GM12878 (cell line): ENCODE data around the gene KCNK13. TPM values are rescaled to one million over a fixed set of nuclear protein-coding genes. Genes with fewer than 3 reads are reported as not detected.

Experiments
- ATAC-seq: fragments of 200-7000 bp; cut with Tn5 transposase; 3 replicates; pipeline ENCODE4 v1.9.1; 2020; ENCODE audit warnings: mild to moderate bottlenecking, moderate library complexity
- BruUV-seq: library from RNA; stranded (reverse); fragments of 400-500 nt; replicated peaks from 2 replicates; lab custom pipeline; 2021; lab: Mats Ljungman, UMichigan
- CTCF ChIA-PET: fragments of 300-600 bp; sonication (Branson Sonifier 250); formaldehyde crosslinking; extraction: SDS; loops from one replicate; lab custom pipeline; 2021; ENCODE audit warnings: inconsistent platforms; lab: Yijun Ruan, JAX
- POLR2A ChIA-PET: fragments of 350-600 bp; formaldehyde crosslinking; extraction: SDS; loops from one replicate; lab custom pipeline; 2021; ENCODE audit warnings: inconsistent platforms; lab: Charles Lee
- RAD21 ChIA-PET: fragments of 300-600 bp; sonication (Branson Sonifier 250); formaldehyde crosslinking; loops from one replicate; lab custom pipeline; 2023; ENCODE audit warnings: antibody characterized with exemption; ENCODE audit not compliant: unreplicated experiment; lab: Charles Lee
- SMC1A ChIA-PET: fragments of 300-600 bp; sonication (Branson Sonifier 250); formaldehyde crosslinking; loops from one replicate; lab custom pipeline; 2023; ENCODE audit not compliant: unreplicated experiment, uncharacterized antibody; lab: Charles Lee
- DNase-seq: peaks from one replicate; pipeline ENCODE4 v3.0.0-alpha.2; 2011; ENCODE audit warnings: low read depth, low spot score
- FAIRE-seq: peaks from 3 replicates; lab custom pipeline; 2011; peaks lifted over from hg19 to GRCh38; lab: Jason Lieb, UNC
- H2AFZ ChIP-seq: 2 replicates; pipeline ENCODE4 v1.6.0; 2011; ENCODE audit warnings: low read depth, low read length, control low read depth; ENCODE audit not compliant: control insufficient read depth
- H3K27ac ChIP-seq: 2 replicates; pipeline ENCODE4 v1.5.1; 2011; ENCODE audit warnings: control low read depth; ENCODE audit not compliant: control insufficient read depth, insufficient read depth
- H3K27me3 ChIP-seq, 2 experiments: replicated peaks in 1 of 2; 2 replicates each; pipeline versions ENCODE4 v1.6.0 to v1.6.1; 2011; ENCODE audit warnings: low read length in 1 of 2; ENCODE audit not compliant: control insufficient read depth in 2 of 2, insufficient read depth in 2 of 2
- H3K36me3 ChIP-seq, 2 experiments: 2 replicates each; pipeline ENCODE4 v1.5.1; 2011; ENCODE audit warnings: low read length in 1 of 2; ENCODE audit not compliant: control insufficient read depth in 2 of 2, insufficient read depth in 2 of 2
- H3K4me1 ChIP-seq: 2 replicates; pipeline ENCODE4 v1.6.1; 2011; ENCODE audit warnings: mild to moderate bottlenecking, low read length, moderate library complexity, mixed read lengths; ENCODE audit not compliant: control insufficient read depth, insufficient read depth
- H3K4me2 ChIP-seq: 2 replicates; pipeline ENCODE4 v1.6.0; 2011; ENCODE audit warnings: control low read depth; ENCODE audit not compliant: control insufficient read depth, insufficient read depth
- H3K4me3 ChIP-seq: fragments of 200-600 bp; sonication (generic); 2 replicates; pipeline ENCODE4 v1.5.1; 2016
- H3K79me2 ChIP-seq: 2 replicates; pipeline ENCODE4 v1.6.0; 2011; ENCODE audit warnings: low read length; ENCODE audit not compliant: control insufficient read depth, insufficient read depth
- H3K9ac ChIP-seq: 2 replicates; pipeline ENCODE4 v1.8.0; 2011; ENCODE audit warnings: low read length, control low read depth, mixed read lengths; ENCODE audit not compliant: control insufficient read depth, insufficient read depth
- H3K9me3 ChIP-seq: replicated peaks from 3 replicates; pipeline ENCODE4 v1.5.1; 2011; ENCODE audit warnings: mild to moderate bottlenecking, low read length; ENCODE audit not compliant: control insufficient read depth, insufficient read depth
- H4K20me1 ChIP-seq: 2 replicates; pipeline ENCODE4 v1.6.0; 2011; ENCODE audit not compliant: control insufficient read depth, insufficient read depth
- BHLHE40 ChIP-seq, 2 experiments: fragments of 450-650 bp in 1 of 2; IDR thresholded peaks; 2 replicates each; pipeline ENCODE4 v1.6.1; 2011 to 2017; ENCODE audit warnings: low read depth in 2 of 2, borderline replicate concordance in 1 of 2, improper control_type of control experiment in 1 of 2, low read length in 1 of 2, mild to moderate bottlenecking in 1 of 2
- FOXK2 ChIP-seq: fragments of 450-650 bp; IDR thresholded peaks from 2 replicates; pipeline ENCODE4 v1.6.1; 2017; ENCODE audit warnings: mild to moderate bottlenecking, moderate library complexity
- HDGF ChIP-seq: fragments of 450-650 bp; IDR thresholded peaks from 2 replicates; pipeline ENCODE4 v1.6.1; 2016; ENCODE audit warnings: antibody characterized with exemption
- IKZF1 ChIP-seq: fragments of 450-650 bp; conservative IDR thresholded peaks from 2 replicates; pipeline ENCODE4 v1.6.1; 2017; ENCODE audit warnings: antibody characterized with exemption, mild to moderate bottlenecking
- KLF5 ChIP-seq: fragments of 450-650 bp; IDR thresholded peaks from 2 replicates; pipeline ENCODE4 v1.6.1; 2014; ENCODE audit warnings: mild to moderate bottlenecking; ENCODE audit not compliant: partially characterized antibody
- MTA3 ChIP-seq: IDR thresholded peaks from 2 replicates; pipeline ENCODE4 v1.6.1; 2012; ENCODE audit warnings: low read length, inconsistent platforms, borderline replicate concordance
- PRDM15 ChIP-seq: fragments of 450-650 bp; formaldehyde crosslinking; IDR thresholded peaks from 2 replicates; pipeline ENCODE4 v1.4.0; 2020; ENCODE audit warnings: mild to moderate bottlenecking, moderate library complexity
- RFX5 ChIP-seq: IDR thresholded peaks from 2 replicates; pipeline ENCODE4 v1.6.1; 2011; ENCODE audit warnings: low read depth, low read length, improper control_type of control experiment
- RUNX3 ChIP-seq: IDR thresholded peaks from 2 replicates; pipeline ENCODE4 v1.6.1; 2012; ENCODE audit warnings: low read length, inconsistent platforms
- SREBF2 ChIP-seq: IDR thresholded peaks from 2 replicates; pipeline ENCODE4 v1.6.1; 2012; ENCODE audit warnings: mild to moderate bottlenecking, low read length
- TCF12 ChIP-seq: IDR thresholded peaks from 2 replicates; pipeline ENCODE4 v1.6.1; 2011; ENCODE audit warnings: low read depth, mild to moderate bottlenecking, low read length
- WRNIP1 ChIP-seq: IDR thresholded peaks from 2 replicates; pipeline ENCODE4 v1.6.1; 2011; ENCODE audit warnings: low read depth, low read length, improper control_type of control experiment, borderline replicate concordance
- WGBS: methylation state at CpG from one replicate; pipeline ENCODE4 v1.1.6; 2016; ENCODE audit warnings: low lambda C conversion rate; ENCODE audit not compliant: insufficient replicate concordance, insufficient coverage; ENCODE audit errors: missing lambda C conversion rate; 5-methylcytosine and 5-hydroxymethylcytosine counted together
- in situ Hi-C: fragments of 300-500 bp; cut with MboI; formaldehyde crosslinking; loops from 9 replicates; pipeline ENCODE4 v1.14.3; 2018; ENCODE audit warnings: mixed read lengths
- intact Hi-C: fragments of 100-400 bp; cut with micrococcal nuclease; formaldehyde crosslinking; loops from one replicate; pipeline ENCODE4 v1.14.2; 2022; ENCODE audit not compliant: unreplicated experiment
- polyA plus RNA-seq, 11 experiments: library from polyadenylated mRNA; depleted of rRNA in 4 of 11; unstranded in 6 of 11; stranded (reverse) in 5 of 11; fragments of >200 nt; fragmentation: Nextera tagmentation in 4 of 11; fragmentation: Illumina TruSeq in 1 of 11; extraction: Ambion mirVana in 4 of 11; extraction: Trizol in 1 of 11; gene quantifications; 1 replicate in 1 of 11; 2 replicates in 10 of 11; pipeline versions ENCODE4 v1.2.1 to v1.2.3, GENCODE V29; 2011 to 2016; ENCODE audit warnings: inconsistent platforms in 2 of 11, missing spikeins in 2 of 11, low read depth in 1 of 11
- total RNA-seq, 4 experiments: library from RNA; depleted of rRNA in 3 of 4; stranded (reverse); fragments of >200 nt in 3 of 4; fragmentation: Illumina TruSeq in 1 of 4; extraction: Trizol in 1 of 4; gene quantifications; 2 replicates each; pipeline versions ENCODE4 v1.2.1 to v1.2.3, GENCODE V29; 2013 to 2021
- TF ChIP-seq, protein P1 (sequence below): fragments of 450-650 bp; IDR thresholded peaks from 2 replicates; pipeline ENCODE4 v1.6.1; 2017; ENCODE audit warnings: low read depth, mild to moderate bottlenecking, moderate library complexity

KCNK13 gene
- total and polyA plus RNA-seq, 10 of the 15 experiments (the other 5 are each of a cell fraction or from before 2014, with no cell fraction given): not detected

DNA sequence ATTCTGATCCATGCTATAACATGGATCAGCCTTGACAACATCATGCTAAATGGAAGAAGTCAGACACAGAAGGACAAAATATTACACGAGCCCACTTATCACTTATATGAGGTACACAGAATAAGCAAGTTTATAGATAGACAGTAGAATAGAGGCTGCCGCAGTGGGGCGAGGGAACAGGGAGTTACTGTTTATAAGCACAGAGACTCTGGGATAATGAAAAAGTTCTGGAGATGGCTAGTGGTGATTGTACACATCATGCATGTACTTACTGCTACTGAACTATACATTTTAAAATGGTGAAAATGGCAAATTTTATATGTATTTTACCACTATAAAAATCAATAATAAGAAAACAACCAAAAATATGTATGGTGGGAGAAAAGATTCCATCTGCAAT, 99.3 kb downstream of the KCNK13 start:
- CTCF ChIA-PET: no interaction called here
- no peak for DNase-seq
- 65% methylated on average over 3 of the region's 3 CpGs for WGBS
- H3K27me3 ChIP-seq: no peaks in the 10 kb centered on the region
- TF ChIP-seq BHLHE40 (IDR thresholded peaks at IDR 0.05; ENCODE audit: borderline replicate concordance in 1 of 2, low read depth in 2 of 2, low read length in 1 of 2) (no peak), SREBF2 (no peak), RFX5 (no peak)
- TF ChIP-seq, all 136 proteins: peak for 0
- Histone ChIP-seq H3K36me3 (no peaks in the 10 kb centered on the region), H3K27ac (no peak overlapping the region), H4K20me1 (no peaks in the 10 kb centered on the region), H3K4me1 (no peaks in the 10 kb centered on the region), H3K4me2 (no peak overlapping the region), H3K4me3 (no peak overlapping the region), H3K9me3 (no peaks in the 10 kb centered on the region), H3K9ac (no peak overlapping the region), H3K79me2 (no peaks in the 10 kb centered on the region), H2AFZ (no peak overlapping the region)
- no peak for FAIRE-seq
- ChIA-PET POLR2A (no interaction called here), RAD21 (no interaction called here), SMC1A (no interaction called here)
- BruUV-seq: no TSS peak
- in situ Hi-C loops (no loop called here), intact Hi-C loops (no loop called here)
- no peak for ATAC-seq

GRCh38 chr14:90168425-90169105, 106.8 kb downstream of the KCNK13 start:
- Histone ChIP-seq H2AFZ (no peak overlapping the region), H3K4me2 (no peak overlapping the region), H3K9me3 (no peaks in the 10 kb centered on the region), H3K9ac (no peak overlapping the region), H3K36me3 (no peaks in the 10 kb centered on the region), H3K79me2 (no peaks in the 10 kb centered on the region), H3K27ac (no peak overlapping the region), H3K4me3 (no peak overlapping the region), H3K4me1 (no peaks in the 10 kb centered on the region), H3K27me3 (no peaks in the 10 kb centered on the region), H4K20me1 (no peaks in the 10 kb centered on the region)
- no peak for DNase-seq
- in situ Hi-C loops: no loop called here
- ChIA-PET RAD21 (no interaction called here), CTCF (interaction anchor here (0.6 kb wide), 1 partner anchor 152 kb away, joined by 3 read pairs; no protein-coding TSS in a partner anchor), SMC1A (no interaction called here), POLR2A (interaction anchor here (0.6 kb wide), 1 partner anchor 716 kb away, joined by 5 read pairs; no protein-coding TSS in a partner anchor)
- no peak for ATAC-seq
- WGBS: 1% methylated on average over 4 of the region's 4 CpGs
- FAIRE-seq: no peak
- intact Hi-C loops: no loop called here
- no TSS peak for BruUV-seq
- TF ChIP-seq IKZF1 (no peak), RUNX3 (no peak), TCF12 (no peak), HDGF (no peak), KLF5 (no peak), PRDM15 (no peak), WRNIP1 (no peak), FOXK2 (no peak), MTA3 (no peak)
- TF ChIP-seq, protein P1, sequence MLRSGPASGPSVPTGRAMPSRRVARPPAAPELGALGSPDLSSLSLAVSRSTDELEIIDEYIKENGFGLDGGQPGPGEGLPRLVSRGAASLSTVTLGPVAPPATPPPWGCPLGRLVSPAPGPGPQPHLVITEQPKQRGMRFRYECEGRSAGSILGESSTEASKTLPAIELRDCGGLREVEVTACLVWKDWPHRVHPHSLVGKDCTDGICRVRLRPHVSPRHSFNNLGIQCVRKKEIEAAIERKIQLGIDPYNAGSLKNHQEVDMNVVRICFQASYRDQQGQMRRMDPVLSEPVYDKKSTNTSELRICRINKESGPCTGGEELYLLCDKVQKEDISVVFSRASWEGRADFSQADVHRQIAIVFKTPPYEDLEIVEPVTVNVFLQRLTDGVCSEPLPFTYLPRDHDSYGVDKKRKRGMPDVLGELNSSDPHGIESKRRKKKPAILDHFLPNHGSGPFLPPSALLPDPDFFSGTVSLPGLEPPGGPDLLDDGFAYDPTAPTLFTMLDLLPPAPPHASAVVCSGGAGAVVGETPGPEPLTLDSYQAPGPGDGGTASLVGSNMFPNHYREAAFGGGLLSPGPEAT: no peak
